Endothelial cell of umbilical vein (primary cell): ENCODE measurements around the gene IKZF5.

ENCODE experiments used
- CTCF ChIP-seq, 2 donors: IDR thresholded peaks; 1 replicate in 1 of 2; 2 replicates in 1 of 2; pipeline ENCODE4 v1.5.1; 2011; ENCODE audit warnings: low read length in 2 of 2, mild to moderate bottlenecking in 2 of 2, moderate library complexity in 2 of 2, control low read depth in 1 of 2, inconsistent platforms in 1 of 2, low read depth in 1 of 2; ENCODE audit not compliant: insufficient read depth in 1 of 2; ENCODE audit errors: extremely low read depth in 1 of 2
- EZH2 ChIP-seq: IDR thresholded peaks from 2 replicates; pipeline ENCODE4 v1.6.1; 2012; ENCODE audit warnings: borderline replicate concordance, low read depth, mild to moderate bottlenecking, moderate library complexity, low read length, inconsistent platforms; ENCODE audit not compliant: severe bottlenecking
- FOS ChIP-seq: IDR thresholded peaks from 2 replicates; pipeline ENCODE4 v1.6.1; 2011; ENCODE audit warnings: mild to moderate bottlenecking, low read length, moderate library complexity, borderline replicate concordance; ENCODE audit not compliant: insufficient read depth
- JUN ChIP-seq: IDR thresholded peaks from 2 replicates; pipeline ENCODE4 v1.6.1; 2011; ENCODE audit warnings: borderline replicate concordance, low read depth; ENCODE audit not compliant: insufficient read length, insufficient read depth
- MAX ChIP-seq: IDR thresholded peaks from 2 replicates; pipeline ENCODE4 v1.6.1; 2011; ENCODE audit not compliant: insufficient read depth, insufficient read length
- POLR2A ChIP-seq: IDR thresholded peaks from 2 replicates; pipeline ENCODE4 v1.6.1; 2012; ENCODE audit warnings: low read depth, mild to moderate bottlenecking, control low read depth, low read length
- POLR2AphosphoS5 ChIP-seq: IDR thresholded peaks from 2 replicates; pipeline ENCODE4 v1.6.1; 2012; ENCODE audit warnings: low read depth, mild to moderate bottlenecking, control low read depth, low read length, moderate library complexity; ENCODE audit not compliant: insufficient read depth

GRCh38 chr10:123035467-123036086, 27.0 kb upstream of the IKZF5 start:
- no peak for TF ChIP-seq MAX
- no peak for TF ChIP-seq CTCF (IDR thresholded peaks at IDR 0.05; ENCODE audit: extremely low read depth in 1 of 2, insufficient read depth in 1 of 2, low read depth in 1 of 2, low read length in 2 of 2)
- TF ChIP-seq POLR2A: no peak
- no peak for TF ChIP-seq POLR2AphosphoS5
- TF ChIP-seq EZH2: no peak
- no peak for TF ChIP-seq JUN
- TF ChIP-seq FOS: no peak
